ENCODE data around the gene SORCS2.

The SORCS2 gene

DNA sequence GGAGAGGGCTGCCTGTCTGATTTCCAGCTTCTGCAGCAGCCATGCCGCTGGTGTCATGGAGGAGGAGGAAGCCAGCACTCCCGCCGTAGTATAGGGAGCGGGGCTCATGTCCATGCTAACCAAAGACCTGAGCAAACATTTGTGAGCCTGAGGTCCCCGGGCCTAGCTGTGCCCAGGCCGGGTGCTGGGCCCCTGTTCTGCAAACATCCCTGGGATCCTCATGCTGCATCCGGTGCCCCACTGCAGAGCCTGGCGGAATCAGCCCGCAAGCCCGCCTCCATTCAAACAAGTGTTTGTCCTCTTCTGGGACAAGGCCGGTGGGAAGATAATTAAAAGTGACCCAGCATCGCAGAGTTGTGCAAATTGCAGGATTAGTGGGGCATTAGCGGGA, 106.3 kb downstream of the SORCS2 start:
- no peaks in the 10 kb centered on the region for H3K27me3 Mint-ChIP-seq (ENCODE audit: low read depth)
- no peaks in the 10 kb centered on the region for H3K36me3 Mint-ChIP-seq (ENCODE audit: low read depth)
- no peaks in the 10 kb centered on the region for H3K9me3 Mint-ChIP-seq
- H3K4me1 Mint-ChIP-seq (ENCODE audit: low read depth), result no peaks in the 10 kb centered on the region
- H3K4me3 Mint-ChIP-seq, result no peak overlapping the region
- no peak overlapping the region for H3K27ac Mint-ChIP-seq

DNA sequence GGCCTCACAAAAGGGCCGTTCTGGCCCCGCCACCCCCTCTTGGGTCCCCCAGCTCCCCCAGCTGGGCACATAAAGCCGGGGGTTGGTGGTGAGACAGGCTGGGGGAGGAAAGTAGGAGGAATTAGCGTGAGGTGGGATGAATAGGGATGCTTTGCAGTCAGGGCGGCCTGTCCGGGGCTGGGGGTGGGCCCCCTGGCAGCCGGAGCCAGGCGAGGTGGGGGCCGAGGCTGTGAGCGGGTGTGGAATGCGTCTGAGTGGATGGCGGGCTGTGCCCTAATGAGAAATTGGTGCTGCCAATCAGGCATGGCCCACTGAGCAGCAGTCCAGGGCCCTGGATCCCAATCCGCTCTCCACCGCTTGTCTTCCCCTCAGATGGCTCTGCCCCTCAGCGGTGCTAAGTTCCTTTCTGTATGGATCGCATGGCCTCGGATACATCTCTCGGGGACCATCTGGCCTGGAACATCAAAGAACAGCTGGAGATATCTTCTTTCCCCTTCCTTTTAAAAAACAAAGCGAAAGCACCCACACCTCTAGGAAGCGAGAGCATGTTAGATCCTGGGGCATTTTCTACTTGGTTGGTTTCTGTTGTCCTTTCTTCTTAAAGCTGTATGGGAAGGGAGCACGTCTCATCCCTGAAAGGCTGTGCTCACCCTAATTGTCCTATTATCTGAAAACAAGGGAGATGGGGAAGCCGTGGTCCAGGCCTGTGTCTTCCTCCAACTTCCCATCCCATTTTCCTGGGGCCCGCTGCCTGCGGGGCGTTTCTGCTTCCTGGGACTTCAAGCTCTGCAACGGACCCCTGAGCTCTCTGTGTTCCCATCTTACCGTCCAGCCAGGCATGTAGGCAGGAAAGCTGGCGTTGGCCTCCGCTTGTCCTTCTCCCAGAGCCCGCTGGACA, 106.9 kb downstream of the SORCS2 start:
- Mint-ChIP-seq H3K9me3 (no peaks in the 10 kb centered on the region), H3K4me3 (no peak overlapping the region), H3K27me3 (ENCODE audit: low read depth) (no peaks in the 10 kb centered on the region), H3K27ac (no peak overlapping the region), H3K4me1 (ENCODE audit: low read depth) (no peaks in the 10 kb centered on the region), H3K36me3 (ENCODE audit: low read depth) (no peaks in the 10 kb centered on the region)

DNA sequence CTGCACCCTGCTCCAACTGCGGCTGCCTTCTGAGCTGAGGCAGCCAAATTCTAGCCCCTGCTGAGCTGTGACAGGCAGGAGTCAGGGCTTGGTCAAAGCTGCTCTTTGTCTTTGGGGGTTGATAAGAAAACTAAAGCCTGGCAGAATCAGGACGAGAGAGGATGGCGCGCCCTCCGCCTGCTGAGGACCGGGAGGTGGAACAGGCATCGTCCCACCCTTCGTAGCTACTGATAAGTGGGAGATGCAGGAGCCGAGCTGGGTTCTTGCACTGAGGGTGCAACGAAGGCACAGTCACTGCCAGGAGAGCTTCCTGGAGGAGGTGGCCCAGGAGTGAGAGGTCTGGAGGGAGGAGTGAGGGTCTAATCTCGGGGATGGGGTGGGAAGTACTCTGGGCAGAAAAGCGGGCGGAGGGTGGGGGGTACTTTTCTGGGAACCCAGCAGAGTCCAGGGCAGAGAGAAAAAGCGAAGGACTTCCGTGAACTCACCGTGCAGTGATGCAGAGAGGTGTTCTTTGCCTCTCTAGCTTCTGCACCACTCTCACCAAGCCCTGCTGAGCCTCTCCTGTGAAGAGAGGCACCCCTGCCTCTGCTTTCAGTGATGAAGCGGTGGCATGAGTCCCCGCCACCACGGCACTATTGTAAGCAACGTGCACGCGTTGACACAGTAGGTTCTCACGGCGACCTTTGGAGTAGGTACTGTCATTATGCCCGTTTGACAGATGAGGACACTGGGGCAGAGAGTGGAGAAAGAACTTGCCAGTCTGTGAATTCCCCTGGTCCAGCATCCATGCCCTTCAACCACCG, 107.8 kb downstream of the SORCS2 start:
- no peak overlapping the region for H3K27ac Mint-ChIP-seq
- H3K4me3 Mint-ChIP-seq, result no peak overlapping the region
- no peaks in the 10 kb centered on the region for H3K9me3 Mint-ChIP-seq

DNA sequence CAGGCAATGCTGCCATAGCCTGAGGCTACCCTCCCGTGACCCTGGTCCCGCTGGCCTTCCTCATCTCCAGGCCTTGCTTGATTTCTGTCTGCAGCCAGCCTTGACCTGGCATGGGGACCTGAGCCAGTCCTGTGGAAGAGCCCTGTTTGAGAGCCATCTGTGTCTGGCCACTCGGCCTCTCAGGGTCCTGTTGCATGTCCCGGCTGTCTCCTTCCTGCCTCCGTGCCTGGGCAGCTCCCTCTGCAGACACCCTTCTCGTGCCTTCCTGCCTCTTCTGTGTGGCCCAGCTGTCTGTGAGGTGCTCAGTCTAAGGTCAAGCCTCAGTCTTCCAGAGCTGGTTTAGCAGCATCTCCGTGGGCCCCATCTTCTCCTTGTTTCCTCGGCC, 108.4 kb downstream of the SORCS2 start:
- no peaks in the 10 kb centered on the region for H3K36me3 Mint-ChIP-seq (ENCODE audit: low read depth)
- H3K9me3 Mint-ChIP-seq, result no peaks in the 10 kb centered on the region
- H3K27ac Mint-ChIP-seq, result no peak overlapping the region
- no peak overlapping the region for H3K4me3 Mint-ChIP-seq
- no peaks in the 10 kb centered on the region for H3K27me3 Mint-ChIP-seq (ENCODE audit: low read depth)
- no peaks in the 10 kb centered on the region for H3K4me1 Mint-ChIP-seq (ENCODE audit: low read depth)

More for the DNA sequence above, 107.8 kb downstream of the SORCS2 start:
- no peaks in the 10 kb centered on the region for H3K36me3 Mint-ChIP-seq (ENCODE audit: low read depth)
- no peaks in the 10 kb centered on the region for H3K4me1 Mint-ChIP-seq (ENCODE audit: low read depth)
- H3K27me3 Mint-ChIP-seq (ENCODE audit: low read depth), result no peaks in the 10 kb centered on the region

DNA sequence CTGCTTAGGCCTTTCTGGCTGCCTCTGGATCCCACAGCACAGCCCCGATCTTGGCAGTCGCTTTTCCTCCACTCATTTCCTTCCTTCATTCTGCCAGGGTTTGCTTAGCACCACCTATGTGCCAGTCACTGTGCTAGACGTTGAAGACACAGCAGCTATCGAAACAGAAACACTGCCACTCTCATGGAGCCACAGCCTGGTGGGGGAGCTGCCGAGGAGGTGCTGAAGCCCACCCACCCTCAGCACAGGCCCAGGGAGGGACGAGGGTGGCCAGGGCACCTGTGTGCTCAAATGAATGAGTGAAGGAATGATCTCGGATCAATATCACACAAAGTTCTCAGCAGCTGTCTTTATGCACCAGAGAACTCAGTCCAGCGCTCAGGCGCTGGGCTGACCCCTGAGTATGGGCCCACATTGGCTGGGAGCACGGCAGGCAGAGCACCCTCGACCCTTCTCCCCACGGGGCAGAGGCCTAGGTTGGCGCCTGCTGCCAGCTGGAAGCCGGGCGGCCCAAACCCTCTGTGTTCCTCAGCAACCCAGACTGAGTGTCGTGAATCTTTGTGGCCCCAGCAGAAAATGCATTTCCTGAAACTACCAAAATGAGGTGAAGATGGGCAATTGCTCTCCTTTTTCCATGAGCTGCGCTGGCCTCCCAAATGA, 108.9 kb downstream of the SORCS2 start:
- H3K4me1 Mint-ChIP-seq (ENCODE audit: low read depth), result no peaks in the 10 kb centered on the region
- H3K27ac Mint-ChIP-seq, result no peak overlapping the region
- no peaks in the 10 kb centered on the region for H3K36me3 Mint-ChIP-seq (ENCODE audit: low read depth)
- H3K27me3 Mint-ChIP-seq (ENCODE audit: low read depth), result no peaks in the 10 kb centered on the region
- no peaks in the 10 kb centered on the region for H3K9me3 Mint-ChIP-seq
- H3K4me3 Mint-ChIP-seq, result no peak overlapping the region

DNA sequence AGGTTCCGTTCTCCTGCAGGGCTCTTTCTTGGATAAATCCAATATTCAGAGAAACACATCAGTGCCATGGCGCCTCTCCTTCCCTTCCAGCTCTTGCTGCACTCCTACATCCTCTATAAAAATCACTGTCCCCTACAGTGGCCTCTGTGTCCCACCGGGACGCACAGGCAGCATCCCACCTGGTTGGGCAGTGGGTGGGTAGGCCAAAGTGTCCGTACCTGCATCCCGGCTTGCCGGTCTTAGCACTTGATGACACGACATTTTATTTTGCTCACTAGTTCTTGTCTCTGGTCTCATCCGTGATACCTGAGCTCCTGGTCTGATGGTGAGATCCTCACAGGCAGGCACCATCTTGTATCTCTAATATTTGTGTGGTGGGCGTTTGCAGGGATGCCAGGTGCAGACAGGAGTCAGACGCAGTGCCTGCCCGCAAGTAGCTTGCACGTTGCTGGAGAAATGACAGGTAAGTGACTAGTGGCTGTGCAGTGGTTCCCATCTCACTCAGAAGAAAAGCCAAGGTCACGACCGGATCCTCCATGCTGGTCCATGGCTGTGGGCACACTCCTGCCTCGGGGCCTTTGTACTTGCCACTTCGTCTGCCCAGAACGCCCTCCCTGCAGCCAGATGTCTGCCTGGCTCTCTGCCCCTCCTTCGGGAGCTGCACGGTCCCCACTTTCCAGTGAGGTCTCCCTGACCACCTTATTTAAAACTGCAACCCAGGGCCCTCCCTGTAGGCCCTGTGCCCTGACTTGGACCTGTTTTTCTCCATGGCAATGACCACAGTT, 109.7 kb downstream of the SORCS2 start:
- Mint-ChIP-seq H3K36me3 (ENCODE audit: low read depth) (no peaks in the 10 kb centered on the region), H3K4me1 (ENCODE audit: low read depth) (no peaks in the 10 kb centered on the region), H3K9me3 (no peaks in the 10 kb centered on the region), H3K27me3 (ENCODE audit: low read depth) (no peaks in the 10 kb centered on the region), H3K4me3 (no peak overlapping the region), H3K27ac (no peak overlapping the region)

DNA sequence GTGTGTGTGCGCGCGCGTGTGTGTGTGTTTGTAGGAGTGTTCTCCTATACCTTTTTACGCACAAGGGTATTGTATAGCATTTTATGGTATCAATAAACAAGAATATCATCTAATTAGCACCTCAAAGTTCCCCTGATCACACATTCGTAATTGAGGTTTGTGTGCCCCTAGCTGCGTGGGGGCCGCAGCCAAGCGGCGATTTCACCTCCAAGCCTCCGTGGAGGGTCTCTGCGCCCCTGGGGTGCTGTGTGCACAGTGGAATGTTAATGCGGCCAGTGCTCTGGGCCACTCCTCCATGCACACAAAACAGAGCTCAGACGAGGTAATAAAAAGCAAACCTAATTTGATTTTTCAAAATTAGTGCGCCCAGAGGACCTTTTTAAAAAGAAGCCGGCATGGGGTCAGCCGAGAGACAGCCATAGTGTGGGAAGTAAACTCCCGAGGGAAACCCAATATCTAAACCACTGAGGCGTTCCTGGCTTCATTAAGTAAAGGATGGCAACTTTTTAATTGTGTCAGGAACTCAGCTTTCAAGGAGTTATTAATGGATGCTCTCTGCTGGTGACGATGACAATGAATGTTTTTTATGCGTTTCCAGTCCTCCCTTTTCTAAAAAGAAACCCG, 110.6 kb downstream of the SORCS2 start:
- no peaks in the 10 kb centered on the region for H3K4me1 Mint-ChIP-seq (ENCODE audit: low read depth)
- no peaks in the 10 kb centered on the region for H3K36me3 Mint-ChIP-seq (ENCODE audit: low read depth)
- no peaks in the 10 kb centered on the region for H3K9me3 Mint-ChIP-seq
- H3K27me3 Mint-ChIP-seq (ENCODE audit: low read depth), result no peaks in the 10 kb centered on the region
- no peak overlapping the region for H3K27ac Mint-ChIP-seq
- no peak overlapping the region for H3K4me3 Mint-ChIP-seq

DNA sequence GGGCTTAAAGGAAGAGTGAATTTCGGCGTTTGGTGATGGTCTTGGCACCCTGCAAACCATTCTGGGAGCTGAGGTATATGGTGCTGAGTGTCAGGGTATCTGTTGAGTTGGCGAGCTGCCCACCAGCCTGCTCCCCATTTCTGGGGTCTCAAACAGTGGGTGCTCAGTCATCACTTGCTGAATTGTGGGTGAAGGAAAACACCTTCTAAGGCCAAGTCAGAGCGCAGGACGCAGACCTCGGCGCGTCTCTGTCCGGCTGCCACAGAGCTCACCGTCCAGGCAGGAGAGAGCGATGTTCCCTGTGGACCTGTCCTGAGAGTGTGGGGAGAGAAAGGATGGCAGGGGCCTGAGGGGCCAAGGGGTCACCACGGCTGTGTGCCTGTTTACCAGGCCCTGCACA, 111.2 kb downstream of the SORCS2 start:
- Mint-ChIP-seq H3K4me3 (no peak overlapping the region), H3K27me3 (ENCODE audit: low read depth) (no peaks in the 10 kb centered on the region), H3K4me1 (ENCODE audit: low read depth) (no peaks in the 10 kb centered on the region), H3K36me3 (ENCODE audit: low read depth) (no peaks in the 10 kb centered on the region), H3K27ac (no peak overlapping the region), H3K9me3 (no peaks in the 10 kb centered on the region)

DNA sequence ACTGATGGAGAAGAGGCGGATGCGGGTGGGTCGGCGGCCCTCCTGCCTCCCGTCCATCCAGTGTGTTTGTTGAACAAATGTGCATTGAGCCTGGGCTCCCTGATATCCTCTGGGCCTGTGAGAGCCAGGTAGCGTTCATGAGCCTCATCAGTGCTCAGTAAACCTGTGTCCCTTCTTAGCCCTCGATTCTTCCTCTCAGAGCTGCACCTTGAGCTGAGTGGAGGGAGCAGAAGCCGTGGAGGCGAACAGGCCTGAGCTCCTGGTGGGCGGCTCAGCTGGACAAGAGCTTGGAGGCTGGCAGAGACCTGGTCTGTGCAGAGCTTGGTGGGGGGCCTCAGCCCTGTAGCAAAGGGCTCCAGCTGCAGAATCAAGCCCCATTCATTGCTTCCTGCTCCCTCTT, 112.1 kb downstream of the SORCS2 start:
- H3K27ac Mint-ChIP-seq, result no peak overlapping the region
- H3K4me3 Mint-ChIP-seq, result no peak overlapping the region
- H3K36me3 Mint-ChIP-seq (ENCODE audit: low read depth), result no peaks in the 10 kb centered on the region
- no peaks in the 10 kb centered on the region for H3K27me3 Mint-ChIP-seq (ENCODE audit: low read depth)
- H3K4me1 Mint-ChIP-seq (ENCODE audit: low read depth), result no peaks in the 10 kb centered on the region
- no peaks in the 10 kb centered on the region for H3K9me3 Mint-ChIP-seq

DNA sequence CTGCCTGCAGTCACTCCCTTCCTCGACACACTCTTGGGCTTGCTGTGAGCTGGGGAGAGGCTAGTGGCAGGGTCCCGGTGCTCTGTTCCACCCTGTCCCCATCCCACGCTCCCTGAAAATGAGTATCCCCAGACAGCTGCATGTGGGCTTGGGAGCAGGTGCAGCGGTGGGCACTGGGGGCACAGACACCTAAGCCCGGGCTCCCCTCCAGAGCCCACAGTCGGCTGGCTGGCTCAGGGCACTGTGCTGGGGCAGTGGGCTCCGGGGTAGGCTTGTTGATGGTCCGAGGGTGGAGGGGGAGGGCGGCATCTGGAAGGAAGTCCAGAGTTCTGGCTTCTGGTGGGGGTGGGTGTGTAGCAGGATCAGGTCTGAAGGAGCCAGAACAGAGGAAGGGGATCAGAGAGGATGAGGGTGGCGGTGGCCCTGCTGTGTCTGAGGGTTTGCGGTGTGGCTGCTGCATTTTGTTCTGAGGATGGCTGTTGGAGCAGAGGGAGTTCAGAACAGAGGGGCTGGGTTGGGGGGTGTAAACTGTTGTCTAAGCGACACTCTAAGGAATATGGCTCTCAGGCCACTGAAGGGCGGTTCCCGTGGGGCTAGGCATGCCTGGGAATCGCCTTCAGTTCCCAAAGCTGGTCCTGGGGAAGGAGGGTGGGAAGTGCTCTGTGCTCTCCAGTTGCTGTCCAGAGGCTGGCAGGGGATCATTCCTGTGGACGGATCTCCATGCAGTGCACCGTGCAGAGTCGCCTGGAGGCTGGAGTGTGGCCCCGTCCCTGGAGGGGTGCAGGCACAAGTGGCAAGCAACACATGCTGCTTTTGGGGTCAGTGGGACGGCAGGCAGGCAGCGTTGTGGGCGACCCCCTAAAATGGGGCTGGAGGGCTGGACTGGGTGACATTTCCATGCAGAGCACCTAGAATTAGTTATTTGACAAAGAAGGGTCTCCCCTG, 114.0 kb downstream of the SORCS2 start:
- H3K4me3 Mint-ChIP-seq, result no peak overlapping the region
- H3K27ac Mint-ChIP-seq, result no peak overlapping the region

DNA sequence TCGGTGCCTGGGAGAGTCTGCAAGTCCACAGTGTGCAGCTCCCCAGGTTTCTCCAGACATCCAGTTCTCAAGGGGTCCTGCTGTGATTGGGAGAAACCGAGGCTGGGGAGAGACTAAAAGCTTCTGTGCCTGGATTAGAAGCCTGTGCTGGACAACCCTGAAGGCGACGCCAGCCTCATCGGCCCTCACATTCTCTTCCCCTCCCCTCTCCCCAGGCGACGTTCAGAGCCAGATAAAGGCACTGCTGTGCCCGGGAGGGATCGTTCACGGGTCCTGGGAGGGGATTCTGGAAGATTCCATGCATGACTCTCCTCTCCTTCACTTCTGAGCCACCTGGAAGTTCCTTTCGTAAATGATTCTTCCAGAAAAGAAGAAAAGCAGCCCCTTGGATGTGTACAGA, 114.6 kb downstream of the SORCS2 start:
- H3K27ac Mint-ChIP-seq, result no peak overlapping the region
- H3K4me3 Mint-ChIP-seq, result no peak overlapping the region
- no peaks in the 10 kb centered on the region for H3K4me1 Mint-ChIP-seq (ENCODE audit: low read depth)
- H3K9me3 Mint-ChIP-seq, result no peaks in the 10 kb centered on the region
- H3K36me3 Mint-ChIP-seq (ENCODE audit: low read depth), result no peaks in the 10 kb centered on the region
- no peaks in the 10 kb centered on the region for H3K27me3 Mint-ChIP-seq (ENCODE audit: low read depth)

More for the DNA sequence above, 114.0 kb downstream of the SORCS2 start:
- Mint-ChIP-seq H3K9me3 (no peaks in the 10 kb centered on the region), H3K4me1 (ENCODE audit: low read depth) (no peaks in the 10 kb centered on the region), H3K36me3 (ENCODE audit: low read depth) (no peaks in the 10 kb centered on the region), H3K27me3 (ENCODE audit: low read depth) (no peaks in the 10 kb centered on the region)

DNA sequence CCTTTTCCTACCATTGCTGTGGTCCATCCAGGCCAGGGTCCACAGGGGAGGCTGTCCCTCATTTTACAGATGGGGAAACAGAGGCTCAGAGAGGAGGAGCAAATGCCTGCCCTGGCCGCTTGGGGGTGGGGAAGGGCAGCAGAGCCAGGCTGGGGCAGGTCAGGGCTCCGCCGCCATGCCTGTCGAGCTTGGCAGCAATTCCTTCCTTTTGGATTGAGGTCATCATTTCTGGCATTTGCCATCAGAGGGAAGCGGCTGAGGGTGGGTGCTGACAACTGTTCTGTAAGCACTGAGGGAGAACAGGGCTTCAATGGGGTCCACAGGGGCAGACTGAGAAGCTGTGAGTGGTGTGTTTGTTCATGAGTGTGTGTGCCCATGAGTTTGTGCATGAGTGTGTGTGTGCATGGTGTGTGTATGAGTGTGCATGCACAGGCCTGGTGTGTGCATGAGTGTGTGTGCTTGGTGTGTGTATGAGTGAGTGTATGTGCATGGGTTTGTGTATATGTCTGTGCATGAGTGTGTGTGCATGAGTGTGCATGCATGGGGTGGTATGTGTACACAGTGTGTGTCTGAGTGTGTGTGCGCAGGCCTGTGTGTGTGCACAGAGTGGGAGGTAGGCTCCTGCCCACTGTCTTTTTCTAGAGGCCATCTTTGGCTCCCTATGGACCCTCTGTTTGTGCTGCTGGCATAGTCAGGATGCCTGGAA, 115.2 kb downstream of the SORCS2 start:
- Mint-ChIP-seq H3K27ac (no peak overlapping the region), H3K4me3 (no peak overlapping the region), H3K9me3 (no peaks in the 10 kb centered on the region), H3K36me3 (ENCODE audit: low read depth) (no peaks in the 10 kb centered on the region), H3K4me1 (ENCODE audit: low read depth) (no peaks in the 10 kb centered on the region), H3K27me3 (ENCODE audit: low read depth) (no peaks in the 10 kb centered on the region)
